B cell (primary cell): ENCODE measurements around the gene SLC26A3.

Source experiments
- CTCF ChIP-seq: fragments of 200-600 bp; IDR thresholded peaks from one replicate; pipeline ENCODE4 v1.8.0; 2022; ENCODE audit warnings: antibody characterized with exemption, mild to moderate bottlenecking
- EZH2 ChIP-seq: IDR thresholded peaks from 2 replicates; pipeline ENCODE4 v1.6.1; 2012; ENCODE audit warnings: borderline replicate concordance, low read depth, mild to moderate bottlenecking, moderate library complexity, low read length; ENCODE audit not compliant: insufficient read depth, poor library complexity, severe bottlenecking

- TF ChIP-seq CTCF (no peak), EZH2 (no peak)
Measured at GRCh38 chr7:107843184-107843583, 40.2 kb upstream of the SLC26A3 start.
